Measurements from ENCODE around the gene CELF2.

GRCh38 chr10:11331046-11331577, 313.4 kb downstream of the CELF2 start:
- TF ChIP-seq CTCF (conservative IDR thresholded peaks at IDR 0.05; ENCODE audit: low read depth, low read length) (no peak), MXI1 (IDR thresholded peaks at IDR 0.05; ENCODE audit: borderline replicate concordance, low read depth, low read length) (no peak), POLR2A (IDR thresholded peaks at IDR 0.05; ENCODE audit: low read depth, low read length) (no peak), USF2 (IDR thresholded peaks at IDR 0.05; ENCODE audit: low read depth, low read length) (no peak), CHD1 (IDR thresholded peaks at IDR 0.05; ENCODE audit: low read depth, low read length) (no peak), ELK1 (IDR thresholded peaks at IDR 0.05; ENCODE audit: borderline replicate concordance, low read depth, low read length) (no peak), MAFK (IDR thresholded peaks at IDR 0.05; ENCODE audit: low read depth, low read length) (no peak), BHLHE40 (IDR thresholded peaks at IDR 0.05; ENCODE audit: low read depth, low read length) (no peak), FOS (IDR thresholded peaks at IDR 0.05; ENCODE audit: low read depth, low read length) (no peak), RAD21 (IDR thresholded peaks at IDR 0.05; ENCODE audit: low read length) (no peak), RCOR1 (IDR thresholded peaks at IDR 0.05; ENCODE audit: insufficient replicate concordance, low read length) (no peak), MAZ (IDR thresholded peaks at IDR 0.05; ENCODE audit: borderline replicate concordance, low read depth, low read length) (no peak), NFE2L2 (IDR thresholded peaks at IDR 0.05; ENCODE audit: low read depth, low read length) (no peak)
